GM18870 (cell line): Measurements from ENCODE around the gene FRMD8.
"Not testable (repeated sequence)": the region's sequence is repeated elsewhere in the genome, so short reads cannot be mapped to it uniquely, and the experiment has no call there.

ENCODE experiments used
- ATAC-seq: cut with Tn5 transposase; IDR thresholded peaks from one replicate; pipeline ENCODE4 v1.9.1; 2021; ENCODE audit warnings: moderate library complexity; ENCODE audit not compliant: unreplicated experiment

The FRMD8 gene

GRCh38 chr11:65412271-65413076 is 26.0 kb downstream of the FRMD8 start:
- ATAC-seq: no peak

GRCh38 chr11:65413077-65413664 is 26.7 kb downstream of the FRMD8 start:
- not testable (repeated sequence) for ATAC-seq

- no peak for ATAC-seq
Measured at GRCh38 chr11:65414776-65415498, 28.5 kb downstream of the FRMD8 start.

- ATAC-seq: no peak
Measured at GRCh38 chr11:65415499-65416340, 29.3 kb downstream of the FRMD8 start.

- no peak for ATAC-seq
Measured at GRCh38 chr11:65416341-65416824, 29.9 kb downstream of the FRMD8 start.

GRCh38 chr11:65416841-65417701 is 30.6 kb downstream of the FRMD8 start:
- ATAC-seq: no peak

DNA sequence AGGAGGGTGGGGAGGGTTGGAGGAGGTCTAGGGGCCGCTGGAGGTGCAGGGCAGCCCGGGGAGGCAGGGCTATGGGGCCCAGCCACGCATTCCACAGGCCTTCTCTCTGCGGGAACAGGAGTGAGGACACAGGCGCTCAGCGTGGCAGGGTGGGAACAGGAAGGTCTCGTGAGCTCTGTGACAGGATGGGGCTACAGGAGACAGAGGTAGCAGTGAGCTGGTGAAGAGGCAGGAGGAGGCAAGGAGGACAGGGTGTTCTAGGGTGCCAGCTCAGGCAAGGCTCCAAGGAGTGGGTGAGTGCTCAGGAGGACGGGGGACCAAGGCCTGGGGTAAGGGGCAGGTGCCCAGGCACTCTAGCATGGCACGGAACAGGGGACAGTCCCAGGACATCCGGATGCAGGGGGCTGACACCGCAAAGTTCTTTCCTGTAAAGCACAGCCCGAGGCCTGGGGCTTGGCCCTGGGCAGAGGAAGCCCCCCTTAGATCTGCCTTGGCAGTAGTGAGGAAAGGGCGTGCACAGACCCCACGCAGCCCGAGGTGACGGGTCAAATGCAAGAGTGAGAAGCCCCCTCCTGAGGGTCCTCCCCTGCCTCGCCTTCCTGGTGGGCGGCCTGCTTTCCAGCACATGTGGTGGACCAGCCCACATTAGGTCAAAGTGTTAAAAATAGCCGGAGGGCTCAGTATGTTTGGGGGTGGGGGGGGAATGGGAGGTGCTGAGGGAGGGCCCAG is 31.4 kb downstream of the FRMD8 start:
- ATAC-seq: no peak

GRCh38 chr11:65418431-65418680 is 31.9 kb downstream of the FRMD8 start:
- no peak for ATAC-seq

- ATAC-seq: peak; percentile 22
Measured at GRCh38 chr11:65418681-65419459, 32.4 kb downstream of the FRMD8 start.

- no peak for ATAC-seq
Measured at GRCh38 chr11:65419460-65419771, 33.0 kb downstream of the FRMD8 start.

GRCh38 chr11:65419772-65420481 is 33.5 kb downstream of the FRMD8 start:
- no peak for ATAC-seq

GRCh38 chr11:65420506-65420905 is 34.1 kb downstream of the FRMD8 start:
- no peak for ATAC-seq

DNA sequence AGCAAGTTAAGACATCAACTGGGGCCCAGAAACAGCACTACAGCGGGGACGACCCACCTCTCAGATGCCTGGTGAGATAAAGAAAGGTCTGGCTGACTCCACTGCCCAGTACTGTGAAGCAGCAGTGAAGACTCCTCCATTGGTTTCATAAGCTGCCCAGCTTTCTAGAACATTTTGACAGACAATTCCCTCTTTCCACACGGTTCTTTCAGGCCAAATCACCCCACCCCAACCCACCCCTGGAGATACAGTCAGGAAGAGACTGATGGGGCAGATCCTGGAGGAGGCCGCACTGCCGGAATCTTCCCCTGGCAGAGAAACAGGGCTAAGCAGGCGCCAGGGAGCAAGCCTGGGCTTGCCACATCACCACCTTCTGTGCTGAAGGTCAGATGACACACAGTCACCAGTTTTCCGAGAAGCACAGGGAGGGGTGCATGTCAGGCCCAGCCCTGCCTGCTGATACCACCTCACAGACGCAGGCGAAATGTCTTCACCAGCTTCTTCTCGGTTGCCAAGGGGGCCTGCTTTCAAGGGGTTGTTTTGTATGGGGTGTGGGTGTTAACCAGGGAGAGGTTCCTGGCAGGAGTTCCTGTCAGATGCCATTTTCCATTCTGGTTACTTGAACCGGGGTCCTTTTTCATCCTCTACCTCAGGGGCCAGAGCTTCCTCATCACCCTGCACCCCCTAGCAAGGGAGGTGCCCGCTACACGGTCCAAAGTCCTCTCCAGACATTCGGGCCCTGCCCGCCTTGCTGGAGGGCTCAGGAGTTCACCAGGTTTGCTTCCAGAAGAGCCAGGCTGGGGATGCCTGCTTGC is 34.7 kb downstream of the FRMD8 start:
- no peak for ATAC-seq

GRCh38 chr11:65421794-65422632 is 35.6 kb downstream of the FRMD8 start:
- no peak for ATAC-seq

DNA sequence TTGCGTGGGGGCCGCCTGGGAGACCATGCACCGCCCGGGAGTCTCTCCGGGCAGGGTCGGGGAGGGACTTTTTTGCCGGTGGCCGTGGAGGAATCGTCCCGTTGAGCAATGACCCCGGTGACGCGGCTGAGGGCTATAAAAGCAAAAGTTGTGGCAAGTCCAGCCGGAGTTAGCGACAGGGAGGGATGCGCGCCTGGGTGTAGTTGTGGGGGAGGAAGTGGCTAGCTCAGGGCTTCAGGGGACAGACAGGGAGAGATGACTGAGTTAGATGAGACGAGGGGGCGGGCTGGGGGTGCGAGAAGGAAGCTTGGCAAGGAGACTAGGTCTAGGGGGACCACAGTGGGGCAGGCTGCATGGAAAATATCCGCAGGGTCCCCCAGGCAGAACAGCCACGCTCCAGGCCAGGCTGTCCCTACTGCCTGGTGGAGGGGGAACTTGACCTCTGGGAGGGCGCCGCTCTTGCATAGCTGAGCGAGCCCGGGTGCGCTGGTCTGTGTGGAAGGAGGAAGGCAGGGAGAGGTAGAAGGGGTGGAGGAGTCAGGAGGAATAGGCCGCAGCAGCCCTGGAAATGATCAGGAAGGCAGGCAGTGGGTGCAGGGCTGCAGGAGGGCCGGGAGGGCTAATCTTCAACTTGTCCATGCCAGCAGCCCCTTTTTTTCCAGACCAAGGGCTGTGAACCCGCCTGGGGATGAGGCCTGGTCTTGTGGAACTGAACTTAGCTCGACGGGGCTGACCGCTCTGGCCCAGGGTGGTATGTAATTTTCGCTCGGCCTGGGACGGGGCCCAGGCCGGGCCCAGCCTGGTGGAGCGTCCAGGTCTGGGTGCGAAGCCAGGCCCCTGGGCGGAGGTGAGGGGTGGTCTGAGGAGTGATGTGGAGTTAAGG is 36.4 kb downstream of the FRMD8 start, which contains the start of gene NEAT1:
TSS of gene NEAT1 (plus strand) at position 166 of the 883 bp plus-strand sequence.
- no peak for ATAC-seq
